IMR-90 (cell line): ENCODE data around the gene WDR91.

Experiments used
- CHD1 ChIP-seq: IDR thresholded peaks from 2 replicates; pipeline ENCODE4 v1.6.1; 2012; ENCODE audit warnings: low read depth, low read length, improper control_type of control experiment
- ELK1 ChIP-seq: fragments of 150-350 bp; IDR thresholded peaks from 2 replicates; pipeline ENCODE4 v1.6.1; 2016; ENCODE audit warnings: low read depth, mild to moderate bottlenecking, low read length, moderate library complexity, borderline replicate concordance
- MAZ ChIP-seq: IDR thresholded peaks from 2 replicates; pipeline ENCODE4 v1.6.1; 2012; ENCODE audit warnings: low read depth, mild to moderate bottlenecking, low read length, improper control_type of control experiment, moderate library complexity, borderline replicate concordance
- MXI1 ChIP-seq: IDR thresholded peaks from 2 replicates; pipeline ENCODE4 v1.6.1; 2012; ENCODE audit warnings: low read depth, mild to moderate bottlenecking, low read length, moderate library complexity, borderline replicate concordance
- POLR2A ChIP-seq: IDR thresholded peaks from 2 replicates; pipeline ENCODE4 v1.6.1; 2012; ENCODE audit warnings: mild to moderate bottlenecking, low read depth, low read length
- RAD21 ChIP-seq: IDR thresholded peaks from 2 replicates; pipeline ENCODE4 v1.6.1; 2012; ENCODE audit warnings: low read length, improper control_type of control experiment
- SMC3 ChIP-seq: fragments of 150-350 bp; IDR thresholded peaks from 2 replicates; pipeline ENCODE4 v1.6.1; 2016; ENCODE audit warnings: low read depth, mild to moderate bottlenecking, antibody characterized with exemption, low read length, moderate library complexity
- USF2 ChIP-seq: fragments of 150-350 bp; IDR thresholded peaks from 2 replicates; pipeline ENCODE4 v1.6.1; 2017; ENCODE audit warnings: mild to moderate bottlenecking, antibody characterized with exemption, low read length, low read depth
- TF ChIP-seq, protein P1 (sequence below): conservative IDR thresholded peaks from 2 replicates; pipeline ENCODE4 v1.5.1; 2012; ENCODE audit warnings: mild to moderate bottlenecking, low read depth, low read length, improper control_type of control experiment

- TF ChIP-seq, protein P1, sequence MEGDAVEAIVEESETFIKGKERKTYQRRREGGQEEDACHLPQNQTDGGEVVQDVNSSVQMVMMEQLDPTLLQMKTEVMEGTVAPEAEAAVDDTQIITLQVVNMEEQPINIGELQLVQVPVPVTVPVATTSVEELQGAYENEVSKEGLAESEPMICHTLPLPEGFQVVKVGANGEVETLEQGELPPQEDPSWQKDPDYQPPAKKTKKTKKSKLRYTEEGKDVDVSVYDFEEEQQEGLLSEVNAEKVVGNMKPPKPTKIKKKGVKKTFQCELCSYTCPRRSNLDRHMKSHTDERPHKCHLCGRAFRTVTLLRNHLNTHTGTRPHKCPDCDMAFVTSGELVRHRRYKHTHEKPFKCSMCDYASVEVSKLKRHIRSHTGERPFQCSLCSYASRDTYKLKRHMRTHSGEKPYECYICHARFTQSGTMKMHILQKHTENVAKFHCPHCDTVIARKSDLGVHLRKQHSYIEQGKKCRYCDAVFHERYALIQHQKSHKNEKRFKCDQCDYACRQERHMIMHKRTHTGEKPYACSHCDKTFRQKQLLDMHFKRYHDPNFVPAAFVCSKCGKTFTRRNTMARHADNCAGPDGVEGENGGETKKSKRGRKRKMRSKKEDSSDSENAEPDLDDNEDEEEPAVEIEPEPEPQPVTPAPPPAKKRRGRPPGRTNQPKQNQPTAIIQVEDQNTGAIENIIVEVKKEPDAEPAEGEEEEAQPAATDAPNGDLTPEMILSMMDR, result no peak
- TF ChIP-seq POLR2A (no peak), USF2 (no peak), CHD1 (no peak), MAZ (no peak), ELK1 (no peak), SMC3 (no peak), RAD21 (no peak), MXI1 (no peak)
Observed at GRCh38 chr7:135247746-135248471, 36.6 kb upstream of the WDR91 start.
